Breast epithelium (tissue), 4 donors: ENCODE results near the gene MYH6. TPM values are rescaled to one million over a fixed set of nuclear protein-coding genes. Genes with fewer than 3 reads are reported as not detected.
"Not testable (repeated sequence)": the region's sequence is repeated elsewhere in the genome, so short reads cannot be mapped to it uniquely, and the experiment has no call there.

Experiments used
- DNase-seq, 2 donors: peaks; one replicate each; pipeline ENCODE4 v3.0.0-alpha.2; 2019; ENCODE audit warnings: low spot score in 2 of 2
- H3K27ac ChIP-seq, 2 donors: fragments of 200-600 bp; sonication (generic) in 1 of 2; one replicate each; pipeline ENCODE4 v1.5.1; 2016 to 2019; ENCODE audit warnings: mild to moderate bottlenecking in 1 of 2
- H3K27me3 ChIP-seq, 2 donors: fragments of 200-600 bp; sonication (generic) in 1 of 2; one replicate each; pipeline versions ENCODE4 v1.5.1 to v1.6.0; 2017 to 2019; ENCODE audit warnings: control low read depth in 1 of 2, mild to moderate bottlenecking in 1 of 2
- H3K36me3 ChIP-seq: fragments of 200-600 bp; one replicate; pipeline ENCODE4 v1.5.1; 2019
- H3K4me1 ChIP-seq, 2 donors: fragments of 200-600 bp; sonication (generic); one replicate each; pipeline ENCODE4 v1.5.1; 2016 to 2019; ENCODE audit warnings: control low read depth in 1 of 2
- H3K4me3 ChIP-seq, 3 donors: fragments of 200-600 bp; sonication (generic); 1 replicate in 2 of 3; 2 replicates in 1 of 3; pipeline ENCODE4 v1.5.1; 2016 to 2019; ENCODE audit warnings: mild to moderate bottlenecking in 3 of 3, moderate library complexity in 2 of 3
- H3K9me3 ChIP-seq, 2 donors: fragments of 200-600 bp; sonication (generic) in 1 of 2; one replicate each; pipeline ENCODE4 v1.5.1; 2016 to 2019; ENCODE audit warnings: control low read depth in 1 of 2
- POLR2A ChIP-seq: fragments of 450-650 bp; IDR thresholded peaks from one replicate; pipeline ENCODE4 v1.6.1; 2016; ENCODE audit warnings: antibody characterized with exemption, mild to moderate bottlenecking, moderate library complexity
- POLR2AphosphoS5 ChIP-seq, 3 donors: sonication (generic); formaldehyde crosslinking; IDR thresholded peaks; one replicate each; pipeline ENCODE4 v1.6.1; 2017; ENCODE audit warnings: antibody characterized with exemption in 3 of 3
- intact Hi-C: fragments of 100-400 bp; cut with DNase I; formaldehyde crosslinking; loops from one replicate; pipeline ENCODE4 v1.15.1; 2023; ENCODE audit warnings: low total_unique reads
- total RNA-seq, 3 donors: library from RNA; depleted of rRNA; stranded (reverse); fragments of >200 nt; gene quantifications; one replicate each; pipeline ENCODE4 v1.1.0, GENCODE V29; 2016
- TF ChIP-seq, protein P1 (sequence below), 3 donors: fragments of 450-650 bp; IDR thresholded peaks; one replicate each; pipeline ENCODE4 v1.5.1; 2016 to 2017; ENCODE audit warnings: antibody characterized with exemption in 3 of 3, mild to moderate bottlenecking in 3 of 3, moderate library complexity in 3 of 3

MYH6 gene
- total RNA-seq, 3 donors from 2014 or later = not detected

DNA sequence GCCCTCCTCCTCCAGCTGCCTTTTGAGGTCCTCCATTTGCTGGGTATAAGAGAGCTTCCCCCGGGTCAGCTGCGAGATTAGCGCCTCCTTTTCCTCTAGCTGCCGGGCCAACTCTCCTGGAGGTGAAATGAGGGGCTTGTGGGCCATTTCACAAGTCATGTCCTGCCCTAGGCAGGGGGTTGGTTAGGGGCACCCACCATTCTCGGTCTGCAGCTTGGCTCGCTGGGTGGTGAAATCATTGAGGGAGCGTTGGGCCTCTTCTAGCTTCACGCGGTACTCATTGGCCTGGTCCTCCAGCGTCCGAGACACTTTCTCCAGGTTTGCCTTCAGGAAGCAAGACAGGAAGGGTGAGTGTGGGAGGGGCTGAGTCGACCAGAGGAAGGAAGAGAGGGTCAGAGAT, 18.7 kb downstream of the MYH6 start:
- Histone ChIP-seq H3K4me1 (no peaks in the 10 kb centered on the region), H3K4me3 (no peak overlapping the region), H3K9me3 (no peaks in the 10 kb centered on the region), H3K27me3 (no peaks in the 10 kb centered on the region), H3K27ac (no peak overlapping the region), H3K36me3 (no peaks in the 10 kb centered on the region)
- TF ChIP-seq POLR2A = no peak
- no peak for TF ChIP-seq POLR2AphosphoS5 (IDR thresholded peaks at IDR 0.05)
- TF ChIP-seq, protein P1, sequence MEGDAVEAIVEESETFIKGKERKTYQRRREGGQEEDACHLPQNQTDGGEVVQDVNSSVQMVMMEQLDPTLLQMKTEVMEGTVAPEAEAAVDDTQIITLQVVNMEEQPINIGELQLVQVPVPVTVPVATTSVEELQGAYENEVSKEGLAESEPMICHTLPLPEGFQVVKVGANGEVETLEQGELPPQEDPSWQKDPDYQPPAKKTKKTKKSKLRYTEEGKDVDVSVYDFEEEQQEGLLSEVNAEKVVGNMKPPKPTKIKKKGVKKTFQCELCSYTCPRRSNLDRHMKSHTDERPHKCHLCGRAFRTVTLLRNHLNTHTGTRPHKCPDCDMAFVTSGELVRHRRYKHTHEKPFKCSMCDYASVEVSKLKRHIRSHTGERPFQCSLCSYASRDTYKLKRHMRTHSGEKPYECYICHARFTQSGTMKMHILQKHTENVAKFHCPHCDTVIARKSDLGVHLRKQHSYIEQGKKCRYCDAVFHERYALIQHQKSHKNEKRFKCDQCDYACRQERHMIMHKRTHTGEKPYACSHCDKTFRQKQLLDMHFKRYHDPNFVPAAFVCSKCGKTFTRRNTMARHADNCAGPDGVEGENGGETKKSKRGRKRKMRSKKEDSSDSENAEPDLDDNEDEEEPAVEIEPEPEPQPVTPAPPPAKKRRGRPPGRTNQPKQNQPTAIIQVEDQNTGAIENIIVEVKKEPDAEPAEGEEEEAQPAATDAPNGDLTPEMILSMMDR (IDR thresholded peaks at IDR 0.05) = no peak
- DNase-seq = no peak
- intact Hi-C loops = no loop called here

GRCh38 chr14:23388996-23389395, 19.1 kb downstream of the MYH6 start:
- H3K4me3 ChIP-seq = no peak overlapping the region
- intact Hi-C loops = no loop called here
- H3K36me3 ChIP-seq = no peaks in the 10 kb centered on the region
- no peaks in the 10 kb centered on the region for H3K27me3 ChIP-seq
- no peak overlapping the region for H3K27ac ChIP-seq
- DNase-seq = no peak
- TF ChIP-seq, protein P1 (IDR thresholded peaks at IDR 0.05) = no peak
- no peaks in the 10 kb centered on the region for H3K4me1 ChIP-seq
- no peaks in the 10 kb centered on the region for H3K9me3 ChIP-seq

GRCh38 chr14:23387916-23388882, 19.9 kb downstream of the MYH6 start:
- no peak for DNase-seq

DNA sequence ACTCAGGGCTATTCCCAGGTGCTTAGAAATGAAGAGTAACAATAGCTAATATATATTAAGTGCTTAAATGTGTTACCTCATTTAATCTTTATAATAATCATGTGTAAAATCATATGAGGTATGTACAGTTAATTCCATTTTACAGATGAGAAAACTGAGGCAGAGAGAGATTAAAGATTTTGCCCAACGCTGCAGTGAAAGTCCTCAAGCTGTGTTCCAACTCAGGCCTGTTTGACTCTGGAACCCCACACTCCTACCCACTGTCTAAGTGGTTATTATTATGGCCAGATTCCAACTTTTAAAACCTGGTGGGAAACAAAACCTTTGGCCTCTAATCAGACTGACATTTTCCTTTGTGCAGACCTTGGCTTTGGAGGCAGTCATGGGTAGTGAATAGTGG, 21.1 kb downstream of the MYH6 start:
- no peak for DNase-seq
- no peak for TF ChIP-seq POLR2A
- TF ChIP-seq POLR2AphosphoS5 (IDR thresholded peaks at IDR 0.05) = no peak
- TF ChIP-seq, protein P1 (IDR thresholded peaks at IDR 0.05) = no peak
- Histone ChIP-seq H3K27me3 (no peaks in the 10 kb centered on the region), H3K4me1 (no peaks in the 10 kb centered on the region), H3K36me3 (no peaks in the 10 kb centered on the region), H3K27ac (no peak overlapping the region), H3K4me3 (no peak overlapping the region), H3K9me3 (no peaks in the 10 kb centered on the region)
- intact Hi-C loops = no loop called here

More at GRCh38 chr14:23387916-23388882, 19.9 kb downstream of the MYH6 start:
- no peaks in the 10 kb centered on the region for H3K9me3 ChIP-seq
- no peak for TF ChIP-seq POLR2AphosphoS5 (IDR thresholded peaks at IDR 0.05)
- H3K36me3 ChIP-seq = no peaks in the 10 kb centered on the region
- H3K4me3 ChIP-seq = no peak overlapping the region
- intact Hi-C loops = no loop called here
- H3K4me1 ChIP-seq = no peaks in the 10 kb centered on the region
- no peaks in the 10 kb centered on the region for H3K27me3 ChIP-seq
- no peak overlapping the region for H3K27ac ChIP-seq

DNA sequence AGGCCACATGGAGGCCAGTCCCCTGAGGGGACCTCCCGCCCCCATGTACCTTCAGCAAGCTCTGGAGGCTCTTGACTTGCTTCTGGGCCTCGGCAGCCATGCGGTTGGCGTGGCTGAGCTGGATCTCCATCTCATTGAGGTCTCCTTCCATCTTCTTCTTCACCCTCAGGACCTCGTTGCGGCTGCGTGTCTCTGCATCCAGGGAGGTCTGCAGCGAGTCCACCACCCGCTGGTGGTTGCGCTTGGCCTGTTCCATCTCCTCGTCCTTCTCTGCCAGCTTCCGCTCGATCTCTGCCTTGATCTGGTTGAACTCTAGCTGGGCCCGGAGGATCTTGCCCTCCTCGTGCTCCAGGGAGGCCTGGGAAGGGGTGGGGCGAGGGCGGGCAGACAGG, 21.8 kb downstream of the MYH6 start:
- H3K27me3 ChIP-seq, H3K9me3 ChIP-seq, intact Hi-C loops, H3K4me3 ChIP-seq, H3K36me3 ChIP-seq, H3K27ac ChIP-seq, H3K4me1 ChIP-seq, DNase-seq: not testable (repeated sequence)

DNA sequence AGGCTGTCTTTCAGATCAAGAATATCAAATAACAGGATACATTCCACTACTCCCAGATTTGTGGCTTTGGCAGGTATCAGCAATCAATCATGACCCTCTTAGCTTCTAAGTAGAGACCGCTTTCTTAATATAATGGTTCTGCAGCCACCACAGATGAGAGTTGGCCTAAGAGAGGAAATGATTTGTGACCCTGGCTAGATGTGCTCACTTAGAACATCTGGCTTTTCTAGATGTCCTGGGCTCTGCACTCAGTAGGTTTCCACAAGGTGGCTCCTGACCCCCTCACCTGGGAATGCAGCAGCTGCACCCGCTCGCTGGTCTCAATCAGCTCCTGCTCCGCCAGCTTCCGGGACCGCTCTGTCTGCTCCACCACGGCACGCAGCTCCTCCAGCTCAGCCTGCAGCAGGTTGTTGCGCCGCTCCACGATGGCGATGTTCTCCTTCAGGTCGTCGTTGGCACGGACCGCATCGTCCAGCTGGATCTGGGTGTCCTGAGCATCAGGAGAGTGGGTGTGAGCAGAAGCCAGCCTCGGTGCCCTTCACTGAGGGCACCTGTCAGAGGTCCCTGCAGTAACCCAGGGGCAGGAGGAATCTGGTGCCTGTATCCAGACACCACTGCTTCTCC, 22.3 kb downstream of the MYH6 start:
- Histone ChIP-seq H3K36me3 (no peaks in the 10 kb centered on the region), H3K4me3 (no peak overlapping the region), H3K27me3 (no peaks in the 10 kb centered on the region), H3K27ac (no peak overlapping the region), H3K4me1 (no peaks in the 10 kb centered on the region), H3K9me3 (no peaks in the 10 kb centered on the region)
- intact Hi-C loops = no loop called here
- DNase-seq = no peak
- TF ChIP-seq POLR2AphosphoS5 (IDR thresholded peaks at IDR 0.05) = no peak
- TF ChIP-seq POLR2A = no peak
- TF ChIP-seq, protein P1 (IDR thresholded peaks at IDR 0.05) = no peak
